GM18868 (cell line): ENCODE results near the gene CC2D2A.

Source experiments
- ATAC-seq: cut with Tn5 transposase; IDR thresholded peaks from one replicate; pipeline ENCODE4 v1.9.1; 2021; ENCODE audit warnings: mild to moderate bottlenecking, moderate library complexity; ENCODE audit not compliant: unreplicated experiment

CC2D2A gene

GRCh38 chr4:15636818-15637217 lies 167.1 kb downstream of the CC2D2A start:
- ATAC-seq = no peak

GRCh38 chr4:15638418-15638817 lies 168.7 kb downstream of the CC2D2A start:
- no peak for ATAC-seq

DNA sequence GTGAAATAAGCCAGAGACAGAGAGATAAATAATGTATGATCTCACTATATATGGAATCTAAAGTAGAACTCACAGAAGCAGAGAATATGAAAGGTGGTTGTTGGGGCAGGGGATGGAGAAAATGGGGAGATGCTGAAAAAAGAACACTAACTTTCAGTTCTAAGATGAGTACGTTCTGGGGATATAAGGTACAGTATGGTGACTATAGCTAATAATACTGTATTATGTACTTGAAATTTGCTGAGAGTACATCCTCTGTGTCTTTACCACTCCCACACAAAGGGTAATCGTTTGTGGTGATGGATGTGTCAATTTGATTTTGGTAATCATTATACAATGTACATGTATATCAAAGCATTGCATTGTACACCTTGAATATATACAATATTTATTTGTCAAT lies 178.9 kb downstream of the CC2D2A start:
- ATAC-seq = peak; percentile 58

GRCh38 chr4:15649914-15650545 lies 180.3 kb downstream of the CC2D2A start:
- ATAC-seq = peak; percentile 47
